Neuronal stem cell (in vitro differentiated cells): ENCODE results near the gene MTHFD2L.

Experiments
- DNase-seq: peaks from one replicate; pipeline ENCODE4 v3.0.0-alpha.2; 2013; ENCODE audit warnings: low spot score
- H2AFZ ChIP-seq: one replicate; pipeline ENCODE4 v1.6.1; 2013; ENCODE audit warnings: mild to moderate bottlenecking, low read length, inconsistent platforms
- H2AK5ac ChIP-seq: 2 replicates; pipeline ENCODE4 v1.6.1; 2013; ENCODE audit warnings: low read depth, mild to moderate bottlenecking, inconsistent platforms, low read length, moderate library complexity, mixed read lengths
- H2BK120ac ChIP-seq: 2 replicates; pipeline ENCODE4 v1.6.1; 2013; ENCODE audit warnings: low read depth, mild to moderate bottlenecking, inconsistent platforms, low read length, moderate library complexity, mixed read lengths
- H2BK12ac ChIP-seq: one replicate; pipeline ENCODE4 v1.6.1; 2013; ENCODE audit warnings: low read length, inconsistent platforms
- H2BK15ac ChIP-seq: 2 replicates; pipeline ENCODE4 v1.6.1; 2013; ENCODE audit warnings: mild to moderate bottlenecking, low read length, inconsistent platforms, mixed read lengths
- H2BK5ac ChIP-seq: one replicate; pipeline ENCODE4 v1.6.1; 2013; ENCODE audit warnings: inconsistent platforms, mild to moderate bottlenecking, low read length, moderate library complexity
- H3K14ac ChIP-seq: one replicate; pipeline ENCODE4 v1.6.1; 2013; ENCODE audit warnings: low read length, inconsistent platforms
- H3K18ac ChIP-seq: 2 replicates; pipeline ENCODE4 v1.6.1; 2013; ENCODE audit warnings: low read length, inconsistent platforms
- H3K23ac ChIP-seq: 2 replicates; pipeline ENCODE4 v1.6.1; 2013; ENCODE audit warnings: low read depth, mild to moderate bottlenecking, mixed read lengths, low read length, inconsistent platforms; ENCODE audit not compliant: poor library complexity
- H3K27ac ChIP-seq: replicated peaks from 3 replicates; pipeline ENCODE4 v1.5.1; 2013; ENCODE audit warnings: low read length, inconsistent platforms
- H3K27me3 ChIP-seq, 3 experiments: 2 replicates each; pipeline ENCODE4 v1.6.1; 2013; ENCODE audit warnings: low read length in 3 of 3, mild to moderate bottlenecking in 2 of 3, inconsistent platforms in 1 of 3, low read depth in 1 of 3, mixed read lengths in 1 of 3, moderate library complexity in 1 of 3; ENCODE audit not compliant: control insufficient read depth in 3 of 3, insufficient read depth in 3 of 3
- H3K36me3 ChIP-seq, 2 donors: replicated peaks in 1 of 2; 2 replicates each; pipeline ENCODE4 v1.6.1; 2013; ENCODE audit warnings: low read length in 2 of 2; ENCODE audit not compliant: control insufficient read depth in 2 of 2, insufficient read depth in 2 of 2
- H3K4ac ChIP-seq: 2 replicates; pipeline ENCODE4 v1.6.1; 2013; ENCODE audit warnings: inconsistent platforms, mild to moderate bottlenecking, low read length, moderate library complexity
- H3K4me1 ChIP-seq, 2 donors: 1 replicate in 1 of 2; 2 replicates in 1 of 2; pipeline ENCODE4 v1.6.1; 2013; ENCODE audit warnings: low read length in 2 of 2, low read depth in 1 of 2; ENCODE audit not compliant: control insufficient read depth in 2 of 2, insufficient read depth in 1 of 2
- H3K4me2 ChIP-seq: one replicate; pipeline ENCODE4 v1.6.1; 2013; ENCODE audit warnings: mild to moderate bottlenecking, low read length, inconsistent platforms; ENCODE audit not compliant: insufficient read depth, poor library complexity, severe bottlenecking
- H3K4me3 ChIP-seq, 2 donors: 2 replicates each; pipeline ENCODE4 v1.5.1; 2013; ENCODE audit warnings: low read length in 2 of 2, mild to moderate bottlenecking in 2 of 2, inconsistent platforms in 1 of 2, moderate library complexity in 1 of 2
- H3K79me1 ChIP-seq: one replicate; pipeline ENCODE4 v1.6.1; 2013; ENCODE audit warnings: low read depth, mild to moderate bottlenecking, inconsistent platforms, low read length, moderate library complexity
- H3K9ac ChIP-seq: one replicate; pipeline ENCODE4 v1.6.1; 2013; ENCODE audit warnings: mild to moderate bottlenecking, low read depth, low read length, inconsistent platforms; ENCODE audit not compliant: poor library complexity
- H3K9me3 ChIP-seq, 2 donors: replicated peaks in 1 of 2; 2 replicates each; pipeline versions ENCODE3 to v1.6.1; 2013; ENCODE audit warnings: low read length in 2 of 2, mild to moderate bottlenecking in 2 of 2, inconsistent platforms in 1 of 2, low read depth in 1 of 2, mixed read lengths in 1 of 2, moderate library complexity in 1 of 2; ENCODE audit not compliant: control insufficient read depth in 2 of 2, insufficient read depth in 1 of 2
- H4K8ac ChIP-seq: one replicate; pipeline ENCODE4 v1.6.1; 2013; ENCODE audit warnings: low read depth, mild to moderate bottlenecking, inconsistent platforms, low read length, moderate library complexity
- H4K91ac ChIP-seq: one replicate; pipeline ENCODE4 v1.6.1; 2013; ENCODE audit warnings: low read length, low read depth, mild to moderate bottlenecking, inconsistent platforms; ENCODE audit not compliant: poor library complexity
- WGBS, 2 donors: extraction: QIAGEN DNeasy Blood & Tissue Kit; methylation state at CpG; one replicate each; pipeline ENCODE4 v1.1.7; 2013; ENCODE audit warnings: missing lambda C conversion rate in 2 of 2, mixed read lengths in 1 of 2; ENCODE audit not compliant: insufficient read length in 2 of 2, insufficient replicate concordance in 1 of 2; ENCODE audit errors: extremely low coverage in 2 of 2; 5-methylcytosine and 5-hydroxymethylcytosine counted together

The MTHFD2L gene

GRCh38 chr4:74324262-74324661 is 166.3 kb downstream of the MTHFD2L start:
- Histone ChIP-seq H3K23ac (no peak overlapping the region), H2BK5ac (no peak overlapping the region)
- WGBS, 2 donors, result no CpG with 5 or more reads among the region's 3 CpGs

GRCh38 chr4:74325886-74326285 is 168.0 kb downstream of the MTHFD2L start:
- Histone ChIP-seq H2BK5ac (no peak overlapping the region), H2BK120ac (no peak overlapping the region), H3K36me3 (no peaks in the 10 kb centered on the region), H4K91ac (no peak overlapping the region), H3K18ac (no peak overlapping the region), H3K4me1 (peaks cover 0 to 9% of the 10 kb centered on the region in 2 donors), H3K14ac (no peak overlapping the region), H3K4me2 (no peak overlapping the region), H2AFZ (no peak overlapping the region), H3K79me1 (no peaks in the 10 kb centered on the region), H3K23ac (no peak overlapping the region), H4K8ac (no peak overlapping the region), H2AK5ac (no peak overlapping the region), H3K9me3 (no peaks in the 10 kb centered on the region), H3K9ac (no peak overlapping the region), H3K27me3 (no peaks in the 10 kb centered on the region), H2BK12ac (no peak overlapping the region), H2BK15ac (no peak overlapping the region), H3K4me3 (no peak overlapping the region), H3K4ac (no peak overlapping the region), H3K27ac (no peak overlapping the region)
- no CpG with 5 or more reads among the region's 2 CpGs for WGBS, 2 donors
- no peak for DNase-seq

More at GRCh38 chr4:74324262-74324661, 166.3 kb downstream of the MTHFD2L start:
- peaks cover 3 to 11% of the 10 kb centered on the region in 2 donors for H3K4me1 ChIP-seq
- H3K4me3 ChIP-seq, result no peak overlapping the region
- no peak overlapping the region for H2AFZ ChIP-seq
- H3K4ac ChIP-seq, result no peak overlapping the region
- DNase-seq, result no peak
- H3K27me3 ChIP-seq, result peaks cover 0 to 2% (median 0%) of the 10 kb centered on the region in 3 experiments
- H3K36me3 ChIP-seq, result no peaks in the 10 kb centered on the region
- H3K18ac ChIP-seq, result no peak overlapping the region
- no peak overlapping the region for H2BK12ac ChIP-seq
- no peak overlapping the region for H4K91ac ChIP-seq
- H4K8ac ChIP-seq, result no peak overlapping the region
- H3K14ac ChIP-seq, result no peak overlapping the region
- H2AK5ac ChIP-seq, result no peak overlapping the region
- no peak overlapping the region for H2BK15ac ChIP-seq
- H3K9ac ChIP-seq, result no peak overlapping the region
- no peaks in the 10 kb centered on the region for H3K79me1 ChIP-seq
- H3K27ac ChIP-seq, result no peak overlapping the region
- H3K9me3 ChIP-seq, result no peaks in the 10 kb centered on the region
- H2BK120ac ChIP-seq, result no peak overlapping the region
- H3K4me2 ChIP-seq, result no peak overlapping the region

- Histone ChIP-seq H3K27ac (no peak overlapping the region), H3K9me3 (no peaks in the 10 kb centered on the region), H2BK5ac (no peak overlapping the region), H3K23ac (no peak overlapping the region), H4K8ac (no peak overlapping the region), H3K4ac (no peak overlapping the region), H3K14ac (no peak overlapping the region), H3K36me3 (no peaks in the 10 kb centered on the region), H2AFZ (no peak overlapping the region), H3K4me3 (no peak overlapping the region), H3K9ac (no peak overlapping the region), H3K4me1 (peaks cover 0 to 9% of the 10 kb centered on the region in 2 donors), H2AK5ac (no peak overlapping the region), H2BK15ac (no peak overlapping the region), H2BK12ac (no peak overlapping the region), H3K27me3 (no peaks in the 10 kb centered on the region), H3K79me1 (no peaks in the 10 kb centered on the region), H3K4me2 (no peak overlapping the region), H3K18ac (no peak overlapping the region), H2BK120ac (no peak overlapping the region), H4K91ac (no peak overlapping the region)
- DNase-seq, result no peak
- no CpG with 5 or more reads among the region's 3 CpGs for WGBS, 2 donors
Observed at GRCh38 chr4:74327762-74328161, 169.8 kb downstream of the MTHFD2L start.

GRCh38 chr4:74328501-74328900 is 170.6 kb downstream of the MTHFD2L start:
- Histone ChIP-seq H4K8ac (no peak overlapping the region), H2BK12ac (no peak overlapping the region), H3K4ac (no peak overlapping the region), H2BK5ac (no peak overlapping the region), H3K79me1 (no peaks in the 10 kb centered on the region), H3K9ac (no peak overlapping the region), H3K36me3 (no peaks in the 10 kb centered on the region), H2AFZ (no peak overlapping the region), H2AK5ac (no peak overlapping the region), H3K9me3 (no peaks in the 10 kb centered on the region), H3K23ac (no peak overlapping the region), H3K27ac (no peak overlapping the region), H3K27me3 (no peaks in the 10 kb centered on the region), H3K4me1 (peaks cover 0 to 5% of the 10 kb centered on the region in 2 donors), H3K4me2 (no peak overlapping the region), H2BK15ac (no peak overlapping the region), H3K14ac (no peak overlapping the region), H3K18ac (no peak overlapping the region), H3K4me3 (no peak overlapping the region), H2BK120ac (no peak overlapping the region), H4K91ac (no peak overlapping the region)
- DNase-seq, result no peak
- no CpG with 5 or more reads among the region's 1 CpG for WGBS, 2 donors
